PC-9 (cell line): Measurements from ENCODE around the gene LRRC8A.

Experiments
- EZH2 ChIP-seq: fragments of 200-600 bp; sonication (generic); IDR thresholded peaks from 2 replicates; pipeline ENCODE4 v1.8.0; 2017; ENCODE audit warnings: antibody characterized with exemption, low read depth
- TF ChIP-seq, protein P1 (sequence below): fragments of 200-600 bp; sonication (generic); conservative IDR thresholded peaks from 2 replicates; pipeline ENCODE4 v1.6.1; 2017; ENCODE audit warnings: mixed run types, antibody characterized with exemption, mild to moderate bottlenecking, moderate library complexity

DNA sequence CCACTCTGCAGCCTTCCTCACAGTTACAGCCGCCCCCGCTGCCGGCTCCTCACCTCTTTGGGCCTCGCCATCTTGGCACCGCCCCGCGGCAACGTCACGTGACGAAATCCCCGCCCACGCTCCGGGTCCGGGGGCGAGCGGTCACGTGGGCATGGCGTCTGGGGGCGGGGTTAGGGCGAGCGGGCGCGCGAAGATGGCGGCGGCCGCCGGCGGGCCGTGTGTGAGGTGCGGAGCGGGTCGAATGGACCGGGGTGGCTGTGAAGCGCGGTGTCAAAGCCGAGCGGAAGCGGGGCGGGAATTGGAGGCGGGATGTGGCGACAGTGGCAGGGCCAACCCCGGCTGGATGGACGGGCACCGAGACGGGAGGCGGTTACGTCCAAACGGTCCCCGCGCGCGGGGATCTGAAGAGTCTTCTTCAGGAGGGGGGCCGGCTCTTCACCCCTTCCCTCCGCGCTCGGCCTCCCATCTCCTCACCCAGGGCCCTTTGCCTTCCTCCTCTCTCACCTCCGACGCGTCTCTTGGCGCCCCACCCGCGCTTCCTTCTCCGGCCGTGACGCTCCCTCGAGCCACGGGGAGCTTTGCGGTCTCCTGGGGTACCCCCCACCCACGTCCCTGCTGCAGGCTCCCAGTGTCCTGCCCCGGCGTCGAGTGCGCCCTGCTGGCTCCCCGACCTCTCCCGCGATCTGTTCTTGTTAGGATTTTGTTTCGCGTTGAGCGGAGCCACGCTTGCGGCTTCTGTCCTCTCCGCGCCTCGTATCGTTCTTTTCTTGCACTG, 65.8 kb downstream of the LRRC8A start, which contains the start of the genes DOLK and NUP188:
- TF ChIP-seq, protein P1, sequence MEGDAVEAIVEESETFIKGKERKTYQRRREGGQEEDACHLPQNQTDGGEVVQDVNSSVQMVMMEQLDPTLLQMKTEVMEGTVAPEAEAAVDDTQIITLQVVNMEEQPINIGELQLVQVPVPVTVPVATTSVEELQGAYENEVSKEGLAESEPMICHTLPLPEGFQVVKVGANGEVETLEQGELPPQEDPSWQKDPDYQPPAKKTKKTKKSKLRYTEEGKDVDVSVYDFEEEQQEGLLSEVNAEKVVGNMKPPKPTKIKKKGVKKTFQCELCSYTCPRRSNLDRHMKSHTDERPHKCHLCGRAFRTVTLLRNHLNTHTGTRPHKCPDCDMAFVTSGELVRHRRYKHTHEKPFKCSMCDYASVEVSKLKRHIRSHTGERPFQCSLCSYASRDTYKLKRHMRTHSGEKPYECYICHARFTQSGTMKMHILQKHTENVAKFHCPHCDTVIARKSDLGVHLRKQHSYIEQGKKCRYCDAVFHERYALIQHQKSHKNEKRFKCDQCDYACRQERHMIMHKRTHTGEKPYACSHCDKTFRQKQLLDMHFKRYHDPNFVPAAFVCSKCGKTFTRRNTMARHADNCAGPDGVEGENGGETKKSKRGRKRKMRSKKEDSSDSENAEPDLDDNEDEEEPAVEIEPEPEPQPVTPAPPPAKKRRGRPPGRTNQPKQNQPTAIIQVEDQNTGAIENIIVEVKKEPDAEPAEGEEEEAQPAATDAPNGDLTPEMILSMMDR = no peak
- TF ChIP-seq EZH2 = no peak
